Duodenal mucosa (tissue), 2 donors: Measurements from ENCODE around the gene SH3GLB1.

ENCODE experiments used
- H3K27ac ChIP-seq: one replicate; pipeline ENCODE4 v1.7.0; 2013; ENCODE audit warnings: low read depth, low read length
- H3K27me3 ChIP-seq, 2 donors: one replicate each; pipeline ENCODE4 v1.7.0; 2013; ENCODE audit warnings: low read length in 2 of 2, control low read depth in 1 of 2; ENCODE audit not compliant: insufficient read depth in 2 of 2, control insufficient read depth in 1 of 2
- H3K36me3 ChIP-seq, 2 donors: one replicate each; pipeline ENCODE4 v1.7.0; 2013; ENCODE audit warnings: low read length in 2 of 2, control low read depth in 1 of 2; ENCODE audit not compliant: insufficient read depth in 2 of 2, control insufficient read depth in 1 of 2
- H3K4me1 ChIP-seq, 2 donors: one replicate each; pipeline ENCODE4 v1.7.0; 2013; ENCODE audit warnings: low read length in 2 of 2, control low read depth in 1 of 2; ENCODE audit not compliant: insufficient read depth in 2 of 2, control insufficient read depth in 1 of 2
- H3K4me3 ChIP-seq, 2 donors: one replicate each; pipeline ENCODE4 v1.7.0; 2013; ENCODE audit warnings: low read length in 2 of 2, low read depth in 1 of 2
- H3K9ac ChIP-seq, 2 donors: one replicate each; pipeline ENCODE4 v1.7.0; 2013; ENCODE audit warnings: low read length in 2 of 2, low read depth in 1 of 2
- H3K9me3 ChIP-seq, 2 donors: one replicate each; pipeline ENCODE4 v1.7.0; 2013; ENCODE audit warnings: low read length in 2 of 2, control low read depth in 1 of 2; ENCODE audit not compliant: control insufficient read depth in 1 of 2

The SH3GLB1 gene

GRCh38 chr1:86787621-86788020, 83.2 kb downstream of the SH3GLB1 start:
- H3K9ac ChIP-seq: no peak overlapping the region
- no peaks in the 10 kb centered on the region for H3K36me3 ChIP-seq
- no peak overlapping the region for H3K27ac ChIP-seq
- H3K9me3 ChIP-seq: peaks cover 0 to 4% of the 10 kb centered on the region in 2 donors
- no peak overlapping the region for H3K4me3 ChIP-seq
- H3K27me3 ChIP-seq: no peaks in the 10 kb centered on the region
- peaks cover 4 to 16% of the 10 kb centered on the region in 2 donors for H3K4me1 ChIP-seq

GRCh38 chr1:86788300-86789206, 84.2 kb downstream of the SH3GLB1 start:
- Histone ChIP-seq H3K36me3 (no peaks in the 10 kb centered on the region), H3K4me3 (no peak overlapping the region), H3K27ac (no peak overlapping the region), H3K9me3 (peaks cover 0 to 4% of the 10 kb centered on the region in 2 donors), H3K4me1 (peaks cover 12 to 24% of the 10 kb centered on the region in 2 donors), H3K9ac (no peak overlapping the region), H3K27me3 (no peaks in the 10 kb centered on the region)

- no peak overlapping the region for H3K27ac ChIP-seq
Observed at GRCh38 chr1:86795316-86795715, 90.9 kb downstream of the SH3GLB1 start.

More at GRCh38 chr1:86795316-86795715, 90.9 kb downstream of the SH3GLB1 start:
- Histone ChIP-seq H3K36me3 (no peaks in the 10 kb centered on the region), H3K4me3 (no peak overlapping the region), H3K9me3 (no peaks in the 10 kb centered on the region), H3K9ac (no peak overlapping the region), H3K27me3 (no peaks in the 10 kb centered on the region), H3K4me1 (peaks cover 12% of the 10 kb centered on the region in 2 donors)
